Hepatocyte (in vitro differentiated cells): ENCODE data around the gene MRNIP. TPM values are rescaled to one million over a fixed set of nuclear protein-coding genes. Genes with fewer than 3 reads are reported as not detected.

Source experiments
- DNase-seq: peaks from one replicate; pipeline ENCODE4 v3.0.0-alpha.2; 2016; ENCODE audit warnings: low spot score
- H2AFZ ChIP-seq: fragments of 200-600 bp; sonication (generic); 2 replicates; pipeline ENCODE4 v1.6.0; 2016; ENCODE audit warnings: antibody characterized with exemption, mild to moderate bottlenecking
- H3K27ac ChIP-seq: fragments of 200-600 bp; sonication (generic); 2 replicates; pipeline ENCODE4 v1.5.1; 2016; ENCODE audit warnings: mild to moderate bottlenecking
- H3K27me3 ChIP-seq: fragments of 200-600 bp; sonication (generic); 2 replicates; pipeline ENCODE4 v1.6.1; 2016
- H3K36me3 ChIP-seq: fragments of 200-600 bp; sonication (generic); replicated peaks from 2 replicates; pipeline ENCODE4 v1.5.1; 2016; ENCODE audit warnings: low read depth; ENCODE audit not compliant: insufficient read depth
- H3K4me1 ChIP-seq: fragments of 200-600 bp; sonication (generic); 2 replicates; pipeline ENCODE4 v1.5.1; 2016; ENCODE audit warnings: mild to moderate bottlenecking, moderate library complexity; ENCODE audit not compliant: insufficient read depth
- H3K4me2 ChIP-seq: fragments of 200-600 bp; sonication (generic); 2 replicates; pipeline ENCODE4 v1.6.0; 2016
- H3K4me3 ChIP-seq: fragments of 200-600 bp; sonication (generic); 2 replicates; pipeline ENCODE4 v1.5.1; 2016; ENCODE audit warnings: mild to moderate bottlenecking
- H3K79me2 ChIP-seq: fragments of 200-600 bp; sonication (generic); 2 replicates; pipeline ENCODE4 v1.6.0; 2017; ENCODE audit warnings: mild to moderate bottlenecking
- H3K9me2 ChIP-seq: fragments of 200-600 bp; sonication (generic); replicated peaks from 2 replicates; pipeline ENCODE4 v1.6.0; 2017; ENCODE audit warnings: mild to moderate bottlenecking; ENCODE audit not compliant: insufficient read depth
- H3K9me3 ChIP-seq: fragments of 200-600 bp; sonication (generic); 2 replicates; pipeline ENCODE4 v1.5.1; 2016; ENCODE audit warnings: low read depth, mild to moderate bottlenecking
- H4K20me1 ChIP-seq: fragments of 200-600 bp; sonication (generic); 2 replicates; pipeline ENCODE4 v1.6.0; 2016; ENCODE audit warnings: mild to moderate bottlenecking; ENCODE audit not compliant: insufficient read depth, poor library complexity, severe bottlenecking
- EZH2 ChIP-seq: fragments of 200-600 bp; sonication (generic); IDR thresholded peaks from 2 replicates; pipeline ENCODE4 v1.6.1; 2016; ENCODE audit warnings: antibody characterized with exemption, mild to moderate bottlenecking, borderline replicate concordance
- EZH2phosphoT487 ChIP-seq: fragments of 200-600 bp; sonication (generic); IDR thresholded peaks from one replicate; pipeline ENCODE4 v1.6.1; 2018; ENCODE audit warnings: antibody characterized with exemption, mild to moderate bottlenecking, low read depth, moderate library complexity; ENCODE audit not compliant: unreplicated experiment, severe bottlenecking
- WGBS: methylation state at CpG from one replicate; pipeline ENCODE4 v1.1.6; 2016; ENCODE audit warnings: low lambda C conversion rate; ENCODE audit errors: missing lambda C conversion rate; 5-methylcytosine and 5-hydroxymethylcytosine counted together
- polyA plus RNA-seq: library from polyadenylated mRNA; unstranded; fragments of >200 nt; fragmentation: Nextera tagmentation; extraction: Ambion mirVana; gene quantifications from 2 replicates; pipeline ENCODE4 v1.2.1, GENCODE V29; 2016
- total RNA-seq: library from RNA; depleted of rRNA; stranded (reverse); fragments of >200 nt; gene quantifications from 2 replicates; pipeline ENCODE4 v1.2.3, GENCODE V29; 2014
- TF ChIP-seq, protein P1 (sequence below): fragments of 200-600 bp; sonication (generic); IDR thresholded peaks from 2 replicates; pipeline ENCODE4 v1.5.1; 2016; ENCODE audit warnings: antibody characterized with exemption, mild to moderate bottlenecking; ENCODE audit not compliant: poor library complexity

The MRNIP gene
- total and polyA plus RNA-seq, 2 experiments from 2014 or later, result 21.2 to 28.5 TPM

DNA sequence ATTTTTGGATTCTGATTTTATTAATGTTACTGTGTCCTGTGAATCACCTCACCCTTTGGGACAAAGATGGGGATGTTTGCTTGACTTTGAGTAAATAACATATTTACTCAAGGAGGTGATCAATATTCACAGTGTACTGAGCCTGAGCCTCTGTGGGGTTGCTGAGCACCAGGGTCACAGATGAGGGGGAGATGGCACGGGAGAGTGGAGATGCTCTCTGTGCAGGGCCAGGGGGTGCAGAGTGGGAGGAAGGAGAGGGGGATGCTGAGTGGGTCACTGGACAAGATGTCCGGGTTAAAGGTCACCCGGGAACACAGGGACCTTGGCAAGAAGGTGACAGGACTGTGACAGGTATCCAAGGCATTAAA lies 33.9 kb downstream of the MRNIP start:
- Histone ChIP-seq H3K27ac (no peak overlapping the region), H3K4me3 (no peak overlapping the region), H3K79me2 (peaks cover 55% of the 10 kb centered on the region), H3K9me2 (no peaks in the 10 kb centered on the region), H3K9me3 (no peaks in the 10 kb centered on the region), H3K4me2 (peak overlapping the region; percentile 95), H3K36me3 (no peaks in the 10 kb centered on the region), H3K27me3 (no peaks in the 10 kb centered on the region), H4K20me1 (peaks cover 71% of the 10 kb centered on the region), H3K4me1 (peaks cover 37% of the 10 kb centered on the region), H2AFZ (no peak overlapping the region)
- 80% methylated on average over 3 of the region's 3 CpGs for whole genome bisulfite sequencing
- no peak for TF ChIP-seq EZH2
- TF ChIP-seq, protein P1, sequence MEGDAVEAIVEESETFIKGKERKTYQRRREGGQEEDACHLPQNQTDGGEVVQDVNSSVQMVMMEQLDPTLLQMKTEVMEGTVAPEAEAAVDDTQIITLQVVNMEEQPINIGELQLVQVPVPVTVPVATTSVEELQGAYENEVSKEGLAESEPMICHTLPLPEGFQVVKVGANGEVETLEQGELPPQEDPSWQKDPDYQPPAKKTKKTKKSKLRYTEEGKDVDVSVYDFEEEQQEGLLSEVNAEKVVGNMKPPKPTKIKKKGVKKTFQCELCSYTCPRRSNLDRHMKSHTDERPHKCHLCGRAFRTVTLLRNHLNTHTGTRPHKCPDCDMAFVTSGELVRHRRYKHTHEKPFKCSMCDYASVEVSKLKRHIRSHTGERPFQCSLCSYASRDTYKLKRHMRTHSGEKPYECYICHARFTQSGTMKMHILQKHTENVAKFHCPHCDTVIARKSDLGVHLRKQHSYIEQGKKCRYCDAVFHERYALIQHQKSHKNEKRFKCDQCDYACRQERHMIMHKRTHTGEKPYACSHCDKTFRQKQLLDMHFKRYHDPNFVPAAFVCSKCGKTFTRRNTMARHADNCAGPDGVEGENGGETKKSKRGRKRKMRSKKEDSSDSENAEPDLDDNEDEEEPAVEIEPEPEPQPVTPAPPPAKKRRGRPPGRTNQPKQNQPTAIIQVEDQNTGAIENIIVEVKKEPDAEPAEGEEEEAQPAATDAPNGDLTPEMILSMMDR, result no peak
- TF ChIP-seq EZH2phosphoT487, result no peak
- peak; percentile 14 for DNase-seq

DNA sequence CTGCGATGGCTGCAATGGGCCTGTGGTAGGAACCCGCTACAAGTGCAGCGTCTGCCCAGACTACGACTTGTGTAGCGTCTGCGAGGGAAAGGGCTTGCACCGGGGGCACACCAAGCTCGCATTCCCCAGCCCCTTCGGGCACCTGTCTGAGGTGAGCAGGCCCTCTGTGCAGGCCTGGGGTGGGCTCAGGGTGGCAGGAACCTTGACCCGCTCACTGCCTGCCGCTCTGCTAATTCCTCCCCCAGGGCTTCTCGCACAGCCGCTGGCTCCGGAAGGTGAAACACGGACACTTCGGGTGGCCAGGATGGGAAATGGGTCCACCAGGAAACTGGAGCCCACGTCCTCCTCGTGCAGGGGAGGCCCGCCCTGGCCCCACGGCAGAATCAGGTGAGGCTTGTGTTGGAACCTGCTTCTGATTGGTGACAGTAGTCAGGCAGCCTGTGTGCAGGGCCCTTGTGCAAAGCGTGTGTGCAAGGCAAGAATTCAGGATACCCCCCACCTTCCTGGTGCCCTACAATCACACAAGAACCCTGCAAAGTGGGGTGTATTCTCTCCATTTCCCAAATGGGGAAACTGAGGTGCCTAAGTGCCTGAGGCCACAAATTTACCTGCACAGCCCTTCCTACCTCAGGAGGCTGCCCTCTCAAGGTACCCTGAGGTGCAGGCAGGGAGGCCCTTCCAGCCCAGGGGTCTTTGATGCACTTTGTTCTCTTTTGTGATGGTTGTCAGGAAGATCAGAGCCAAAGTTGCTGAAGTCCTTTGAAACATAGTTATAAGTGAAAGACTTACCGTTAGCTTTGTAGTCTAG lies 34.5 kb downstream of the MRNIP start:
- no peaks in the 10 kb centered on the region for H3K36me3 ChIP-seq
- peak overlapping the region; percentile 95 for H3K4me2 ChIP-seq
- H3K9me3 ChIP-seq, result no peaks in the 10 kb centered on the region
- H3K4me1 ChIP-seq, result peaks cover 43% of the 10 kb centered on the region
- no peak overlapping the region for H3K4me3 ChIP-seq
- H3K9me2 ChIP-seq, result no peaks in the 10 kb centered on the region
- H4K20me1 ChIP-seq, result peaks cover 71% of the 10 kb centered on the region
- peaks cover 53% of the 10 kb centered on the region for H3K79me2 ChIP-seq
- TF ChIP-seq EZH2phosphoT487 (no peak), EZH2 (no peak)
- TF ChIP-seq, protein P1, result no peak
- H3K27me3 ChIP-seq, result no peaks in the 10 kb centered on the region
- 93% methylated on average over 22 of the region's 22 CpGs for WGBS
- no peak overlapping the region for H2AFZ ChIP-seq
- no peak for DNase-seq
- H3K27ac ChIP-seq, result no peak overlapping the region

DNA sequence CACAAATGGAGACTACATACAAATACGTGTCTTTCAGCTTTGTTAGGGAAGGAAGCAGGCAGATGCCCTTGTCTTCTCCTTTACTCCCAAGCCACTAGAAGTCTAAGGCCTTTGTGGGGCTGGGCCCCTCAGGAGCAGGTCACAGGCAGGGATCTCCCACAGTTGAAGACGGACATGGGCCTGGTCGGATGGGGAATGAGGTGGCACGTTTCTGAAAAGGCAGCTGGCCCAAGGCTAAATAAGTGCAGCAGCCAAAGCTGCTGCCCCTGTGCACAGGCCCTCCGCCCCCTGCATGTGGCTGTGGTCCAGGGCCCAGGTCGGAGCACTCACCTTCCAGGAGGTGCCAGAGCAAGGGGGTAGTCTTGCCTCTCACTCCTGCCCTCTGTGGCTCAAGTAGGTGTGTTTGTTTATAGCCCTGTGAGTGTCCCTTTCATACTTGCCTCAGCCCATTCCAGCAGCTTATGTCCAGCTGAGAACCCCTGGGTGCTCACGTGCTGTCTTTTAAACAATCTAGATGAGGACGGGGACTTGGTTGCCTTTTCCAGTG lies 36.1 kb downstream of the MRNIP start:
- H3K79me2 ChIP-seq, result peaks cover 48% of the 10 kb centered on the region
- peak overlapping the region; percentile 79 for H3K4me3 ChIP-seq
- no peaks in the 10 kb centered on the region for H3K36me3 ChIP-seq
- DNase-seq, result no peak
- no peak overlapping the region for H2AFZ ChIP-seq
- no peaks in the 10 kb centered on the region for H3K9me3 ChIP-seq
- no peaks in the 10 kb centered on the region for H3K27me3 ChIP-seq
- TF ChIP-seq EZH2 (no peak), EZH2phosphoT487 (no peak)
- TF ChIP-seq, protein P1, result no peak
- 73% methylated on average over 8 of the region's 8 CpGs for WGBS
- H3K9me2 ChIP-seq, result no peaks in the 10 kb centered on the region
- peaks cover 62% of the 10 kb centered on the region for H4K20me1 ChIP-seq
- peak overlapping the region; percentile 99 for H3K27ac ChIP-seq
- peaks cover 55% of the 10 kb centered on the region for H3K4me1 ChIP-seq
- peak overlapping the region; percentile 95 for H3K4me2 ChIP-seq
